Prostate gland (tissue), 2 donors: ENCODE measurements around the gene MLANA.

ENCODE experiments used
- CTCF ChIP-seq, 4 experiments: fragments of 200-600 bp in 2 of 4; fragments of 450-650 bp in 2 of 4; sonication (generic) in 2 of 4; IDR thresholded peaks; 1 replicate in 3 of 4; 2 replicates in 1 of 4; pipeline ENCODE4 v1.5.1; 2016 to 2019; ENCODE audit warnings: antibody characterized with exemption in 4 of 4, mild to moderate bottlenecking in 2 of 4, moderate library complexity in 2 of 4
- POLR2A ChIP-seq: fragments of 450-650 bp; IDR thresholded peaks from one replicate; pipeline ENCODE4 v1.6.1; 2016; ENCODE audit warnings: antibody characterized with exemption, mild to moderate bottlenecking

- TF ChIP-seq CTCF (IDR thresholded peaks at IDR 0.05) (no peak), POLR2A (no peak)
Measured at GRCh38 chr9:5939530-5939929, 48.8 kb downstream of the MLANA start.
